ENCODE measurements around the gene CDH23.

Gene CDH23

GRCh38 chr10:71649631-71650030 lies 252.9 kb downstream of the CDH23 start:
- peak overlapping the region; percentile 62 for H3K4me3 ChIP-seq (ENCODE audit: low read length)
- H3K4me1 ChIP-seq (ENCODE audit: control insufficient read depth, low read length), result peaks cover 75% of the 10 kb centered on the region

GRCh38 chr10:71650397-71650796 lies 253.7 kb downstream of the CDH23 start:
- H3K4me1 ChIP-seq (ENCODE audit: control insufficient read depth, low read length), result peaks cover 68% of the 10 kb centered on the region

More at GRCh38 chr10:71649631-71650030, 252.9 kb downstream of the CDH23 start:
- no peaks in the 10 kb centered on the region for H3K79me2 ChIP-seq (ENCODE audit: control insufficient read depth, low read length)
- H3K27ac ChIP-seq (ENCODE audit: low read depth, low read length), result peak overlapping the region; percentile 97
- H4K20me1 ChIP-seq (ENCODE audit: control insufficient read depth, insufficient read depth, low read depth, low read length), result no peaks in the 10 kb centered on the region
- peak overlapping the region; percentile 72 for H3K4me2 ChIP-seq (ENCODE audit: low read length)
- H3F3A ChIP-seq (ENCODE audit: control insufficient read depth, insufficient read depth), result peaks cover 13% of the 10 kb centered on the region
- H3K36me3 ChIP-seq (ENCODE audit: control insufficient read depth, low read length), result no peaks in the 10 kb centered on the region
- H3K9me3 ChIP-seq (ENCODE audit: control insufficient read depth, insufficient read depth, low read length), result peaks cover 5% of the 10 kb centered on the region; the same call in 1 of the 2 replicates
- H3K27me3 ChIP-seq (ENCODE audit: control insufficient read depth, low read length), result no peaks in the 10 kb centered on the region
- TF ChIP-seq CTCF (IDR thresholded peaks at IDR 0.05; ENCODE audit: low read depth, low read length, poor library complexity, severe bottlenecking) (no peak), EZH2phosphoT487 (IDR thresholded peaks at IDR 0.05; ENCODE audit: borderline replicate concordance, low read length) (no peak)
- no peaks in the 10 kb centered on the region for H3K9me2 ChIP-seq (replicated peaks; ENCODE audit: control insufficient read depth, low read length)

GRCh38 chr10:71651428-71651827 lies 254.7 kb downstream of the CDH23 start:
- Histone ChIP-seq H3K27me3 (ENCODE audit: control insufficient read depth, low read length) (no peaks in the 10 kb centered on the region), H4K20me1 (ENCODE audit: control insufficient read depth, insufficient read depth, low read depth, low read length) (no peaks in the 10 kb centered on the region), H3K9me3 (ENCODE audit: control insufficient read depth, insufficient read depth, low read length) (peaks cover 5% of the 10 kb centered on the region; the same call in 1 of the 2 replicates), H3K4me1 (ENCODE audit: control insufficient read depth, low read length) (peaks cover 63% of the 10 kb centered on the region), H3K4me3 (ENCODE audit: low read length) (peak overlapping the region; percentile 36), H3K27ac (ENCODE audit: low read depth, low read length) (peak overlapping the region; percentile 97), H3F3A (ENCODE audit: control insufficient read depth, insufficient read depth) (peaks cover 13% of the 10 kb centered on the region), H3K4me2 (ENCODE audit: low read length) (peak overlapping the region; percentile 72), H3K79me2 (ENCODE audit: control insufficient read depth, low read length) (no peaks in the 10 kb centered on the region), H3K9me2 (replicated peaks; ENCODE audit: control insufficient read depth, low read length) (no peaks in the 10 kb centered on the region), H3K36me3 (ENCODE audit: control insufficient read depth, low read length) (no peaks in the 10 kb centered on the region)
- TF ChIP-seq CTCF (IDR thresholded peaks at IDR 0.05; ENCODE audit: low read depth, low read length, poor library complexity, severe bottlenecking) (no peak), EZH2phosphoT487 (IDR thresholded peaks at IDR 0.05; ENCODE audit: borderline replicate concordance, low read length) (no peak)

More at GRCh38 chr10:71650397-71650796, 253.7 kb downstream of the CDH23 start:
- no peaks in the 10 kb centered on the region for H3K36me3 ChIP-seq (ENCODE audit: control insufficient read depth, low read length)
- peaks cover 5% of the 10 kb centered on the region; the same call in 1 of the 2 replicates for H3K9me3 ChIP-seq (ENCODE audit: control insufficient read depth, insufficient read depth, low read length)
- H4K20me1 ChIP-seq (ENCODE audit: control insufficient read depth, insufficient read depth, low read depth, low read length), result no peaks in the 10 kb centered on the region
- H3K27ac ChIP-seq (ENCODE audit: low read depth, low read length), result peak overlapping the region; percentile 97
- no peaks in the 10 kb centered on the region for H3K27me3 ChIP-seq (ENCODE audit: control insufficient read depth, low read length)
- H3F3A ChIP-seq (ENCODE audit: control insufficient read depth, insufficient read depth), result peaks cover 13% of the 10 kb centered on the region
- H3K9me2 ChIP-seq (replicated peaks; ENCODE audit: control insufficient read depth, low read length), result no peaks in the 10 kb centered on the region
- peak overlapping the region; percentile 56 for H3K4me3 ChIP-seq (ENCODE audit: low read length)
- H3K4me2 ChIP-seq (ENCODE audit: low read length), result peak overlapping the region; percentile 72
- TF ChIP-seq EZH2phosphoT487 (IDR thresholded peaks at IDR 0.05; ENCODE audit: borderline replicate concordance, low read length) (no peak), CTCF (IDR thresholded peaks at IDR 0.05; ENCODE audit: low read depth, low read length, poor library complexity, severe bottlenecking) (no peak)
- H3K79me2 ChIP-seq (ENCODE audit: control insufficient read depth, low read length), result no peaks in the 10 kb centered on the region
